PFSK-1 (cell line): ENCODE measurements around the gene STAT3.

Experiments
- FOXP2 ChIP-seq: optimal IDR thresholded peaks from 2 replicates; pipeline ENCODE3; 2011; ENCODE audit warnings: borderline replicate concordance, control low read depth, inconsistent platforms; ENCODE audit not compliant: insufficient read depth; ENCODE audit errors: extremely low read length, extremely low read depth
- POLR2AphosphoS5 ChIP-seq: IDR thresholded peaks from 2 replicates; pipeline ENCODE4 v1.6.1; 2012; ENCODE audit warnings: low read depth, mild to moderate bottlenecking, control low read depth, low read length, moderate library complexity
- REST ChIP-seq, 2 experiments: IDR thresholded peaks; 2 replicates each; pipeline versions ENCODE4 v1.6.1 to v1.8.0; 2011 to 2012; ENCODE audit warnings: low read depth in 2 of 2, low read length in 2 of 2, control low read depth in 1 of 2, inconsistent platforms in 1 of 2, mild to moderate bottlenecking in 1 of 2, moderate library complexity in 1 of 2; ENCODE audit not compliant: insufficient read depth in 1 of 2
- SIN3A ChIP-seq: IDR thresholded peaks from 2 replicates; pipeline ENCODE4 v1.6.1; 2012; ENCODE audit warnings: mild to moderate bottlenecking, low read length, moderate library complexity, borderline replicate concordance; ENCODE audit not compliant: insufficient read depth
- TAF1 ChIP-seq: IDR thresholded peaks from 2 replicates; pipeline ENCODE4 v1.6.1; 2012; ENCODE audit warnings: low read length, control low read depth, borderline replicate concordance; ENCODE audit not compliant: insufficient read depth

The STAT3 gene

DNA sequence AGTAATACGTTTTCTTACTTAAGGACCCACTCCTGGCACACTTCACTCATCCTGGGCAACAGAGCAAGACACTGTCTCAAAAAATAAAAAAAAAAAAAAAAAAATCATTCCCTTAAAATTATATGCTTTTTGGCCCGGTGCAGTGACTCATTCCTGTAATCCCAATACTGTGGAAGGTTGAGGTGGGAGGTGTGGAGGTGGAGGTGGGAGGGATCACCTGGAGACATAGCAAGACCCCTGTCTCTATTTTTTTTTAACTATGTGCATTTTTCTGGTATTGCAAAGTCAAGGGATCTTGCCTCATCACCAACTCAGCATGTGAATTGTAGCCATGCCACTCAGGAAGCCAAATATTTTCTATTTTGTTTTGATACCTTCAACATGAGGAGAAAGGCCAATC is 121.8 kb downstream of the STAT3 start:
- TF ChIP-seq SIN3A = no peak
- TF ChIP-seq FOXP2 = no peak
- TF ChIP-seq REST (IDR thresholded peaks at IDR 0.05; ENCODE audit: insufficient read depth in 1 of 2, low read depth in 2 of 2, low read length in 2 of 2) = no peak
- TF ChIP-seq TAF1 = no peak
- TF ChIP-seq POLR2AphosphoS5 = no peak
